Naive B cell (primary cell): Measurements from ENCODE around the gene NALCN. TPM values are rescaled to one million over a fixed set of nuclear protein-coding genes. Genes with fewer than 3 reads are reported as not detected.

Experiments used
- ATAC-seq, 2 donors: fragments of 150-1000 bp; cut with Tn5 transposase; 2 replicates each; pipeline ENCODE4 v1.10.0; 2021; ENCODE audit warnings: low read depth in 2 of 2, mild to moderate bottlenecking in 2 of 2, moderate library complexity in 2 of 2
- DNase-seq: peaks from one replicate; pipeline ENCODE4 v3.0.0; 2022
- H3K27ac Mint-ChIP-seq, 6 donors: one replicate each; pipeline ENCODE4 v1.8.0; 2020 to 2022; ENCODE audit warnings: mild to moderate bottlenecking in 6 of 6, mixed read lengths in 6 of 6, moderate library complexity in 5 of 6, inconsistent platforms in 2 of 6
- H3K27me3 Mint-ChIP-seq, 3 donors: one replicate each; pipeline ENCODE4 v1.8.0; 2021 to 2022; ENCODE audit warnings: mixed read lengths in 3 of 3, mild to moderate bottlenecking in 1 of 3
- H3K36me3 Mint-ChIP-seq, 2 donors: one replicate each; pipeline ENCODE4 v1.8.0; 2020 to 2022; ENCODE audit warnings: mixed read lengths in 2 of 2, inconsistent platforms in 1 of 2, mild to moderate bottlenecking in 1 of 2
- H3K4me1 Mint-ChIP-seq, 3 donors: one replicate each; pipeline ENCODE4 v1.8.0; 2020 to 2022; ENCODE audit warnings: mixed read lengths in 3 of 3, inconsistent platforms in 1 of 3, mild to moderate bottlenecking in 1 of 3, moderate library complexity in 1 of 3
- H3K4me3 Mint-ChIP-seq, 8 donors: one replicate each; pipeline ENCODE4 v1.8.0; 2020 to 2022; ENCODE audit warnings: mild to moderate bottlenecking in 8 of 8, mixed read lengths in 8 of 8, moderate library complexity in 8 of 8, inconsistent platforms in 2 of 8
- H3K9me3 Mint-ChIP-seq, 7 donors: one replicate each; pipeline ENCODE4 v1.8.0; 2020 to 2022; ENCODE audit warnings: mixed read lengths in 7 of 7, mild to moderate bottlenecking in 5 of 7, inconsistent platforms in 2 of 7, moderate library complexity in 1 of 7
- polyA plus RNA-seq, 6 donors: library from polyadenylated mRNA; unstranded; fragments of 300-500 nt; fragmentation: Illumina TruSeq; gene quantifications; one replicate each; pipeline ENCODE4 v1.2.3, GENCODE V29; 2021; ENCODE audit warnings: low read depth in 6 of 6

The NALCN gene
- polyA plus RNA-seq, 6 donors from 2014 or later = not detected

GRCh38 chr13:101289764-101290163 lies 126.5 kb downstream of the NALCN start:
- DNase-seq = no peak
- H3K27ac Mint-ChIP-seq = peak overlapping the region in 2 of 6 donors; percentile 23 to 44
- H3K4me1 Mint-ChIP-seq = no peaks in the 10 kb centered on the region
- H3K36me3 Mint-ChIP-seq = no peaks in the 10 kb centered on the region
- H3K9me3 Mint-ChIP-seq = peaks cover 0 to 10% (median 3%) of the 10 kb centered on the region in 7 donors
- ATAC-seq = no peak
- H3K27me3 Mint-ChIP-seq = no peaks in the 10 kb centered on the region
- H3K4me3 Mint-ChIP-seq = no peak overlapping the region

DNA sequence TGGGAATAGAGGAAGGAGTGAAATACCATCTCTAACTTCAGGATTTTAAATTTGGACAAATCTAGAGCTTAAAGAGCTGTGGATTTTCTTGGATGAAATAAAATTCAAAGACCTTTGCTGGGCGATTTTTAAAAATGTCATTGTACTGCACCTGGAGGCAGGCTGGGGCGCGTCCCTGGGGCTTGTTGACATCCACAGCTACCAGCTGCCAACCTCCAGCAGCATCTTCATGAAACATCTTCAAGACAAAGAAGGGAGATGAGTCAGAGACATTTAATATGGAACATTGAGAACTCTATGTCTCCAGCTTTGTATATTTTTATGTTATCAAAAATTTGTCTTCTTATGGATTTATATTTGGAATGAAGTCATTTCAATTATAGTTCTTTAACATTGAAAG lies 132.5 kb downstream of the NALCN start:
- Mint-ChIP-seq H3K4me3 (no peak overlapping the region), H3K27ac (no peak overlapping the region), H3K27me3 (no peaks in the 10 kb centered on the region), H3K9me3 (peaks cover 0 to 13% (median 3%) of the 10 kb centered on the region in 7 donors), H3K36me3 (no peaks in the 10 kb centered on the region), H3K4me1 (no peaks in the 10 kb centered on the region)
- DNase-seq (no peak), ATAC-seq (no peak)

DNA sequence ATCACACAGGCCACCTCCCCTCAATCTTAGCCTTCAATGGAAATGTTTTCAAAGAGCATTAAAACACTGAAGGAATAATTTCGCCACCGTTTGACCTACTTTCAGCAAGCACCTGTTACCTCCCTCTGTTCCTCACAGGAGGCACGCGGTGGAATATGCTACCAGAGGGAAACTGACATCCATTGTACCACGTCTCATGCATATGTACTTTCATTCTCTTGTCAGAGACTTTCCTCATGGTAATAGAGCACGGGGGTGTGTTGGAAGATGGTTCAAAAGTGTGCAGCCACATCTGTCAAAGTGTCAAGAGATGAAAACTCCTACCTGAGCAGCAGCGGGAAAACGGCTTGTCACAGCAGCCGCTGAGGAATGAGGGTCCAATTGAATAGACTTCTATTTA lies 143.4 kb downstream of the NALCN start:
- H3K4me1 Mint-ChIP-seq = no peaks in the 10 kb centered on the region
- ATAC-seq (no peak), DNase-seq (no peak)
- no peaks in the 10 kb centered on the region for H3K9me3 Mint-ChIP-seq
- no peak overlapping the region for H3K4me3 Mint-ChIP-seq
- no peaks in the 10 kb centered on the region for H3K36me3 Mint-ChIP-seq
- H3K27ac Mint-ChIP-seq = no peak overlapping the region
- no peaks in the 10 kb centered on the region for H3K27me3 Mint-ChIP-seq

GRCh38 chr13:101271681-101272245 lies 144.5 kb downstream of the NALCN start:
- ATAC-seq (no peak), DNase-seq (no peak)
- Mint-ChIP-seq H3K36me3 (no peaks in the 10 kb centered on the region), H3K27ac (no peak overlapping the region), H3K9me3 (no peaks in the 10 kb centered on the region), H3K4me3 (no peak overlapping the region), H3K27me3 (no peaks in the 10 kb centered on the region), H3K4me1 (no peaks in the 10 kb centered on the region)

- no peak for ATAC-seq
- H3K4me1 Mint-ChIP-seq = no peaks in the 10 kb centered on the region
- no peaks in the 10 kb centered on the region for H3K27me3 Mint-ChIP-seq
- H3K4me3 Mint-ChIP-seq = no peak overlapping the region
- no peak overlapping the region for H3K27ac Mint-ChIP-seq
- H3K36me3 Mint-ChIP-seq = no peaks in the 10 kb centered on the region
- H3K9me3 Mint-ChIP-seq = no peaks in the 10 kb centered on the region
- DNase-seq = no peak
Measured at GRCh38 chr13:101267656-101268055, 148.7 kb downstream of the NALCN start.

DNA sequence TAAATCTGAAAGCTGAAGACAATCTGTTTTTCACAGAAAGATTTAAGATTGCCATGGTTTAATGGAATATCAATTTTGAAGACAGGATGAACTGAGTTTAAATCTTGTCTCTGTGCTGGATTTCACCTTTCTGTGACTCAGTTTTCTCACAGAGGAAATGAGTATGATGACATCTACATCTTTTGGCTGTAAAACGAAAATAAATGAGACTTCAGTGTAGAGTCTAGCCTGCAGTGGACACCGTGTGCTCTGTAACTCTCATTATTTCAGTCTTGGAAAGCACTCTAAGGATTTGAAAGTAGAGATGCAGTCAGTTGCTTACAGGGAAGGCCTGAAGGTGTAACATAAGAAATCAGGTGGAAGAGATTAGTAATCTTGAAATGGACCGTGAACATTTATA lies 150.4 kb downstream of the NALCN start:
- DNase-seq = no peak

GRCh38 chr13:101264931-101265330 lies 151.4 kb downstream of the NALCN start:
- no peak for ATAC-seq
- Mint-ChIP-seq H3K27me3 (no peaks in the 10 kb centered on the region), H3K27ac (no peak overlapping the region)

More for the DNA sequence above, 150.4 kb downstream of the NALCN start:
- Mint-ChIP-seq H3K4me3 (no peak overlapping the region), H3K36me3 (no peaks in the 10 kb centered on the region), H3K27me3 (no peaks in the 10 kb centered on the region), H3K27ac (no peak overlapping the region), H3K4me1 (no peaks in the 10 kb centered on the region), H3K9me3 (peaks cover 0 to 3% (median 0%) of the 10 kb centered on the region in 7 donors)
- ATAC-seq = no peak

DNA sequence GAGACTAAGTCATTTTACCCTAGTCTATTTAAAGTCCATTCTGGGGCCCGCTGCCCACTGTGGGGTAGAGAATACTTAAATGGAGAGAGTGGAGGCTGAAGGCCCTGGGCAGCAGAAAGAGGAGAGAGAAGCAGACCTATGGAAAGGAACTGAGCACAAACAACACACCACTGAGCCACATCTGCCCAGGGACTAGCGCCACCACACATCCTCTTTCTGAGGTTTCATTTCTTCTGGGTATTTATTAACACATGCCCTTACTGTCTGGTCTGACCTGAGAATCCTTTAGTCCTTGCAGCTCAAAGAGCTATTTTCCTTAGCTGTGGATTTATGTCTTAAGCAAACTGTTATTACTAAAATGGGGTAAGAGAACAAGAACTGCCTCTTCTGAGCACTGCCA lies 154.0 kb downstream of the NALCN start:
- Mint-ChIP-seq H3K4me1 (no peaks in the 10 kb centered on the region), H3K27me3 (no peaks in the 10 kb centered on the region), H3K36me3 (no peaks in the 10 kb centered on the region), H3K27ac (no peak overlapping the region), H3K4me3 (no peak overlapping the region), H3K9me3 (peaks cover 0 to 5% (median 3%) of the 10 kb centered on the region in 7 donors)
- DNase-seq (no peak), ATAC-seq (no peak)

More at GRCh38 chr13:101264931-101265330, 151.4 kb downstream of the NALCN start:
- no peak for DNase-seq
- Mint-ChIP-seq H3K4me1 (no peaks in the 10 kb centered on the region), H3K36me3 (no peaks in the 10 kb centered on the region), H3K4me3 (no peak overlapping the region), H3K9me3 (peaks cover 0 to 4% (median 1%) of the 10 kb centered on the region in 7 donors)

DNA sequence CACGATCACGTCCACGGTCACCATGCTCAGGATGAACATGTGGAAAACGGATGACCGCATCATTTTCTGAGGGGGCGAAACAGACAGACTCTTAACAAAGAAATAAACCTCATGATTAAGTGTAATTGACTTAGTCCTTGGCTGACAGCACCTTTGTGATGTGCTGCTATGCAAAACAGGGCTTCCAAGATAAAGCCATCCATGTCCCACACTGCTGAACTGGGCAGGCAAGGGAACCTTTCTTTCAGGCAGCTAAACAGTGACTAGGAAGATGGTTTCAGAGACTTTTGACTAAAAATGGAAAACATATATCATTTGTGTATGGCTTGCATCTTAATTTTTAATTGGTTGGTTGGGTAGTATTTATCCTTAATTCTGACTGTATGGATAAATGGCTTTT lies 157.8 kb downstream of the NALCN start:
- Mint-ChIP-seq H3K4me3 (no peak overlapping the region), H3K4me1 (no peaks in the 10 kb centered on the region), H3K36me3 (no peaks in the 10 kb centered on the region), H3K9me3 (peaks cover 3 to 6% (median 4%) of the 10 kb centered on the region in 7 donors), H3K27ac (no peak overlapping the region), H3K27me3 (no peaks in the 10 kb centered on the region)
- ATAC-seq (no peak), DNase-seq (no peak)

GRCh38 chr13:101258071-101258470 lies 158.2 kb downstream of the NALCN start:
- no peak overlapping the region for H3K27ac Mint-ChIP-seq
- no peak for ATAC-seq
- H3K9me3 Mint-ChIP-seq = peaks cover 3 to 6% (median 4%) of the 10 kb centered on the region in 7 donors
- DNase-seq = no peak
- no peak overlapping the region for H3K4me3 Mint-ChIP-seq
- H3K27me3 Mint-ChIP-seq = no peaks in the 10 kb centered on the region
- H3K4me1 Mint-ChIP-seq = no peaks in the 10 kb centered on the region
- H3K36me3 Mint-ChIP-seq = no peaks in the 10 kb centered on the region

DNA sequence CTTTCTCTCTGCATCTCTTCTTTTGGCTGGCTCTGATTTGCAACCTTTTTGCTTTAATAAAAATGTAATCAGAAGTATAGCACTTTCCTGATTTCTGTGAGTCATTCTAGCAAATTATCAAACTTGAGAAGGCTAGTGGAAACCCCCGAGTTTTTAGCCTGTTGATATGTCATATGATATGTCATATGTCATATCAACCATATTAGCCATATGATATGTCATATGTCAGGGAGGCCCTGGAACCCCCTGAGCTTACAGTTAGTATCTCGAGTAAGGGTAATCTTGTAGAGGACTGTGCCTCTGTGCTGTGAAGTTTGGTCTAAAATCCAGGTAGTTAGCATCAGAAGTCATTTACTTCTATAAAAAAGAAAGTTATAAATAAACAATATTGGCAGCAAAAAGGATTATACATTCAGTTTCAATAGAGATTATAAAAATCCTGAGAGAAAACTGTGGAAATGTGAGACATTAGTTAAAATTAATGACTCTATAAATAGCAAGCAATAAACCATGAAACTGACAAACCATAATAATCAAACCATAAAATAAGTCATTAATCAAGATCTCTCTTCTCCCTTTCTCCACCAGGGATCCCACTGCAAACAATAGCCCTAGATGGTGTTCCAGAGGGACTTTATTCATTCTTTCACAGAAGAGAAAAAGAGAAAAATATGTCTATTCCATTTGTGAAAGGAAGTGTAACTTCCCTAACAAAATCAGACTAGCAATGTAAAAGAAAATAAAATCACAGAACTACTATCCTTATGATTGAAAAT lies 167.4 kb downstream of the NALCN start:
- Mint-ChIP-seq H3K36me3 (no peaks in the 10 kb centered on the region), H3K4me3 (no peak overlapping the region), H3K27me3 (no peaks in the 10 kb centered on the region), H3K9me3 (peaks cover 0 to 22% (median 6%) of the 10 kb centered on the region in 7 donors), H3K27ac (no peak overlapping the region), H3K4me1 (no peaks in the 10 kb centered on the region)
- ATAC-seq = no peak
- no peak for DNase-seq

- H3K4me1 Mint-ChIP-seq = no peaks in the 10 kb centered on the region
- no peak overlapping the region for H3K27ac Mint-ChIP-seq
- ATAC-seq = no peak
- H3K36me3 Mint-ChIP-seq = no peaks in the 10 kb centered on the region
- peaks cover 0 to 2% (median 0%) of the 10 kb centered on the region in 7 donors for H3K9me3 Mint-ChIP-seq
- no peak overlapping the region for H3K4me3 Mint-ChIP-seq
- H3K27me3 Mint-ChIP-seq = no peaks in the 10 kb centered on the region
- no peak for DNase-seq
Measured at GRCh38 chr13:101242720-101243119, 173.6 kb downstream of the NALCN start.

DNA sequence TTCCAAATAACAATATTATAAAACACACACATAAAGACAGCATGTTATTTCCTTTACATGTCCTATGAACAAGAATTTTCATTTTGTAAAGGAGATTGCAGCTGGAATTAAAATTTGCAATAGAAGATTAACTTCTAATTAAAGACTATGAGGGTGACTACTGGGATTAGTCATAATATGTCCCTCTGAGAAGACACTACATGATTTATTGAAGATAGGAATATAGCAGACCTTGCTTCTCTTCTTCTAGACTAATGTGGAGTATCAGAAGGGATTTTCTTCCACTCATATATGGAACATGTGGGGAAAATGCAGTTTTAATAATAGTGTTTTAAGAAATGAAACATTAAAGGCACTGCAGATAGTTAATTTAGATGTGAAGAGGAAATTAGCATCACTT lies 177.8 kb downstream of the NALCN start:
- no peak overlapping the region for H3K27ac Mint-ChIP-seq
- no peak overlapping the region for H3K4me3 Mint-ChIP-seq
- H3K9me3 Mint-ChIP-seq = peaks cover 0 to 1% (median 0%) of the 10 kb centered on the region in 7 donors
- no peak for ATAC-seq
- H3K4me1 Mint-ChIP-seq = no peaks in the 10 kb centered on the region
- DNase-seq = no peak
- peaks cover 0 to 5% (median 0%) of the 10 kb centered on the region in 3 donors for H3K27me3 Mint-ChIP-seq
- H3K36me3 Mint-ChIP-seq = no peaks in the 10 kb centered on the region

DNA sequence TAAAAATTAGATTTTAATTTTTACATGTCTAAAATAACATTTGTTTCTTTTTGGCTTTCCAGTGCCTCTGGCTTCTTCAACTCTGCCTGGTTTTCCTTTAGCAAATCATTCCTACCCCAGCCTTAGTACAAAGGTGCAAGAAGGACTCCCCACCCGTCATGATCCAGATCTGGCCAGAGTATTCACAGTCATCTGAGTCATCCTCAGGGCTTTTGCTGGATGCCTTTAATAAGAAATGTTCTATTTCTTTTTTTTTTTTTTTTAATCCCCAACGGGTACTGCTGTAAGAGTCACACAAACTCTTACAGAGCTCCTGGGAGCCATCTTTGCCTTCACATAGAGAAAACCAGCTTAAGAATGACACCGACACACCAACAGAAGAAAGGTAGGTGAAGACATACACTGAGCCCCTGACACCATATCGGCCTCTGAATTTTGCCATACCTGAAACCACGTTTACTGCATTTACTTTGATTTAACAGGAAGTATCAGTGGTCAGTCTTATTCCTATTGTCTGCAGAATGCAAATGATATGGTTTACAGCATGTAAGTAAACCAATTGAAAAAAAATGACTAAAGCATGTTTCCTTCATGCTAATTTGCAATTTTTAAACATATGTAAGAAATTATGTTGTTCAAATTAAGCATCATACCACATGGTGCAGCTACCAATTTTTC lies 184.4 kb downstream of the NALCN start:
- ATAC-seq (no peak), DNase-seq (no peak)
- Mint-ChIP-seq H3K27ac (no peak overlapping the region), H3K9me3 (peaks cover 0 to 5% (median 4%) of the 10 kb centered on the region in 7 donors), H3K4me3 (no peak overlapping the region), H3K27me3 (peaks cover 0 to 10% (median 0%) of the 10 kb centered on the region in 3 donors), H3K36me3 (no peaks in the 10 kb centered on the region), H3K4me1 (no peaks in the 10 kb centered on the region)
